NK-92 (cell line): Measurements from ENCODE around the gene DIPK1B.
"Not testable (repeated sequence)": the region's sequence is repeated elsewhere in the genome, so short reads cannot be mapped to it uniquely, and the experiment has no call there.

Experiments used
- DNase-seq: peaks from one replicate; lab custom pipeline; 2025; ENCODE audit not compliant: unreplicated experiment; lab: John Stamatoyannopoulos, UW

The DIPK1B gene

GRCh38 chr9:136748666-136749611, 36.6 kb downstream of the DIPK1B start:
- DNase-seq = no peak

- DNase-seq = no peak
These were observed 38.2 kb downstream of the DIPK1B start for GRCh38 chr9:136750526-136750925.

- DNase-seq = no peak
These were observed 38.9 kb downstream of the DIPK1B start for GRCh38 chr9:136751244-136751643.

GRCh38 chr9:136751814-136752213, 39.4 kb downstream of the DIPK1B start:
- no peak for DNase-seq

- no peak for DNase-seq
These were observed 41.1 kb downstream of the DIPK1B start for GRCh38 chr9:136753371-136754058.

GRCh38 chr9:136754059-136754572, 41.7 kb downstream of the DIPK1B start:
- DNase-seq = no peak

GRCh38 chr9:136754626-136755301, 42.4 kb downstream of the DIPK1B start:
- no peak for DNase-seq

- DNase-seq = not testable (repeated sequence)
These were observed 43.1 kb downstream of the DIPK1B start for GRCh38 chr9:136755302-136756133.

- DNase-seq = no peak
These were observed 43.7 kb downstream of the DIPK1B start for GRCh38 chr9:136756134-136756438.

- no peak for DNase-seq
These were observed 44.5 kb downstream of the DIPK1B start for GRCh38 chr9:136756836-136757235.

- DNase-seq = no peak
These were observed 45.0 kb downstream of the DIPK1B start for GRCh38 chr9:136757328-136757727.

- no peak for DNase-seq
These were observed 45.4 kb downstream of the DIPK1B start for GRCh38 chr9:136757751-136758140.

- DNase-seq = no peak
These were observed 46.6 kb downstream of the DIPK1B start for GRCh38 chr9:136759001-136759400.

- no peak for DNase-seq
These were observed 47.3 kb downstream of the DIPK1B start for GRCh38 chr9:136759436-136760325.

- no peak for DNase-seq
These were observed 48.1 kb downstream of the DIPK1B start for GRCh38 chr9:136760424-136760823.

- not testable (repeated sequence) for DNase-seq
These were observed 48.6 kb downstream of the DIPK1B start for GRCh38 chr9:136760834-136761544.

GRCh38 chr9:136761545-136761981, 49.2 kb downstream of the DIPK1B start:
- no peak for DNase-seq

GRCh38 chr9:136762221-136762691, 49.9 kb downstream of the DIPK1B start:
- DNase-seq = no peak
